Measurements from ENCODE around the gene RAD21L1.

Gene RAD21L1

DNA sequence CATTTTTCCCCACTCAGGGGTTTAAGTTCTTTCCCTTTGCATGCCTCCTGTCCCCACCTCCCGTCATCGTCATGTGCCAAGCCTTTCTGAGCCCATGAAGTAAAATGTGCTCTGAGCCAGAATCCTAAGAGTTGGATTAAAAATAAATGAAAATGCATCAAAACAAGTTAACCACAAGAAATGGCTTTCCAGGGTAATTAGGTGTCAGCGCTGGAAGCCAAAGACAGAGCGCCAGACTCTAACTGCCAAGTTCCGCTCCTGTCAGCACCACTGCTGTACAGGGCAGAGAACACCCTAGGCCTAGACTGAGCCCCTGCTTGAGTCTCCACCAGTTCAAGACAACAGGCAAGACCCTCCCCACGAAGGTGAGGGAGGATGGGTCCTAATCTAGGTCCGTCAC is 28.0 kb upstream of the RAD21L1 start:
- ATAC-seq: no peak
- TF ChIP-seq CSRNP3 (CRISPR knock-in tag; IDR thresholded peaks at IDR 0.05): no peak
- TF ChIP-seq TOX (CRISPR knock-in tag; IDR thresholded peaks at IDR 0.05; ENCODE audit: borderline replicate concordance): no peak
- no peak for TF ChIP-seq SNAI2 (CRISPR knock-in tag; IDR thresholded peaks at IDR 0.05)

DNA sequence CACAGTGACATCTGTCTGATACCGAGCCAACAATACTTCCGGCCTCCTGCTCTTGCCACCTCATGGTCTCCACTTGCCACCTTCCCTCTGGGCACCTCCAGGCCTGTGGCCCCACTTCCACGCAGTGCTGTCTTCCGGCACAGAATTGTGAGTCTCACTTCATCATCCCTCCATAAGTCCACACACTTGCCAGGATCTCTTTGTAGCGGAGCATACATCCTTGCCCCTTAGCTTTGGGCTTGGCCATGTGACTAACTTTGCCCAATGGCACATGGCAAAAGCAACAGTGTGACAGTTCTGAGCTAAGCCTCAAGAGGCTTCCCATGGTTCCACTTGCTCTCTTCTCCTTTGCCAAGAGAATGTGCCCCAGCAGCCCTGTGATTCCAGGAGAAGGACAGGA is 27.1 kb upstream of the RAD21L1 start:
- no peak for ATAC-seq
- TF ChIP-seq CSRNP3 (CRISPR knock-in tag; IDR thresholded peaks at IDR 0.05): no peak
- TF ChIP-seq GLIS3 (CRISPR knock-in tag; IDR thresholded peaks at IDR 0.05): no peak
- no peak for TF ChIP-seq CREB5 (CRISPR knock-in tag; IDR thresholded peaks at IDR 0.05; ENCODE audit: low read depth)
- no peak for TF ChIP-seq PATZ1 (CRISPR knock-in tag; IDR thresholded peaks at IDR 0.05; ENCODE audit: borderline replicate concordance)
- TF ChIP-seq ZNF70 (CRISPR knock-in tag; IDR thresholded peaks at IDR 0.05): no peak

- TF ChIP-seq ESRRG (CRISPR knock-in tag; IDR thresholded peaks at IDR 0.05) (no peak), PPARA (CRISPR knock-in tag; IDR thresholded peaks at IDR 0.05; ENCODE audit: borderline replicate concordance) (no peak), ZNF70 (CRISPR knock-in tag; IDR thresholded peaks at IDR 0.05) (no peak), ZNF8 (CRISPR knock-in tag; IDR thresholded peaks at IDR 0.05) (no peak), CSDC2 (CRISPR knock-in tag; IDR thresholded peaks at IDR 0.05) (no peak), ZNF565 (CRISPR knock-in tag; conservative IDR thresholded peaks at IDR 0.05; ENCODE audit: low read depth) (no peak), CREB5 (CRISPR knock-in tag; IDR thresholded peaks at IDR 0.05; ENCODE audit: low read depth) (no peak), GLIS3 (CRISPR knock-in tag; IDR thresholded peaks at IDR 0.05) (no peak), OSR1 (CRISPR knock-in tag; IDR thresholded peaks at IDR 0.05) (no peak), BACH2 (CRISPR knock-in tag; IDR thresholded peaks at IDR 0.05; ENCODE audit: borderline replicate concordance) (no peak), SNAI2 (CRISPR knock-in tag; IDR thresholded peaks at IDR 0.05) (no peak), ISL1 (CRISPR knock-in tag; IDR thresholded peaks at IDR 0.05) (no peak), ZFP3 (CRISPR knock-in tag; IDR thresholded peaks at IDR 0.05) (no peak), ZFP30 (CRISPR knock-in tag; IDR thresholded peaks at IDR 0.05) (no peak), PATZ1 (CRISPR knock-in tag; IDR thresholded peaks at IDR 0.05; ENCODE audit: borderline replicate concordance) (no peak), ARNTL (CRISPR knock-in tag; IDR thresholded peaks at IDR 0.05; ENCODE audit: borderline replicate concordance, low read depth) (no peak), TCF4 (CRISPR knock-in tag; IDR thresholded peaks at IDR 0.05; ENCODE audit: borderline replicate concordance) (no peak)
- TF ChIP-seq, protein P1, sequence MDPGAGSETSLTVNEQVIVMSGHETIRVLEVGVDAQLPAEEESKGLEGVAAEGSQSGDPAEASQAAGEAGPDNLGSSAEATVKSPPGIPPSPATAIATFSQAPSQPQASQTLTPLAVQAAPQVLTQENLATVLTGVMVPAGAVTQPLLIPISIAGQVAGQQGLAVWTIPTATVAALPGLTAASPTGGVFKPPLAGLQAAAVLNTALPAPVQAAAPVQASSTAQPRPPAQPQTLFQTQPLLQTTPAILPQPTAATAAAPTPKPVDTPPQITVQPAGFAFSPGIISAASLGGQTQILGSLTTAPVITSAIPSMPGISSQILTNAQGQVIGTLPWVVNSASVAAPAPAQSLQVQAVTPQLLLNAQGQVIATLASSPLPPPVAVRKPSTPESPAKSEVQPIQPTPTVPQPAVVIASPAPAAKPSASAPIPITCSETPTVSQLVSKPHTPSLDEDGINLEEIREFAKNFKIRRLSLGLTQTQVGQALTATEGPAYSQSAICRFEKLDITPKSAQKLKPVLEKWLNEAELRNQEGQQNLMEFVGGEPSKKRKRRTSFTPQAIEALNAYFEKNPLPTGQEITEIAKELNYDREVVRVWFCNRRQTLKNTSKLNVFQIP (CRISPR knock-in tag; IDR thresholded peaks at IDR 0.05; ENCODE audit: borderline replicate concordance, low read depth): no peak
- TF ChIP-seq, protein P2, sequence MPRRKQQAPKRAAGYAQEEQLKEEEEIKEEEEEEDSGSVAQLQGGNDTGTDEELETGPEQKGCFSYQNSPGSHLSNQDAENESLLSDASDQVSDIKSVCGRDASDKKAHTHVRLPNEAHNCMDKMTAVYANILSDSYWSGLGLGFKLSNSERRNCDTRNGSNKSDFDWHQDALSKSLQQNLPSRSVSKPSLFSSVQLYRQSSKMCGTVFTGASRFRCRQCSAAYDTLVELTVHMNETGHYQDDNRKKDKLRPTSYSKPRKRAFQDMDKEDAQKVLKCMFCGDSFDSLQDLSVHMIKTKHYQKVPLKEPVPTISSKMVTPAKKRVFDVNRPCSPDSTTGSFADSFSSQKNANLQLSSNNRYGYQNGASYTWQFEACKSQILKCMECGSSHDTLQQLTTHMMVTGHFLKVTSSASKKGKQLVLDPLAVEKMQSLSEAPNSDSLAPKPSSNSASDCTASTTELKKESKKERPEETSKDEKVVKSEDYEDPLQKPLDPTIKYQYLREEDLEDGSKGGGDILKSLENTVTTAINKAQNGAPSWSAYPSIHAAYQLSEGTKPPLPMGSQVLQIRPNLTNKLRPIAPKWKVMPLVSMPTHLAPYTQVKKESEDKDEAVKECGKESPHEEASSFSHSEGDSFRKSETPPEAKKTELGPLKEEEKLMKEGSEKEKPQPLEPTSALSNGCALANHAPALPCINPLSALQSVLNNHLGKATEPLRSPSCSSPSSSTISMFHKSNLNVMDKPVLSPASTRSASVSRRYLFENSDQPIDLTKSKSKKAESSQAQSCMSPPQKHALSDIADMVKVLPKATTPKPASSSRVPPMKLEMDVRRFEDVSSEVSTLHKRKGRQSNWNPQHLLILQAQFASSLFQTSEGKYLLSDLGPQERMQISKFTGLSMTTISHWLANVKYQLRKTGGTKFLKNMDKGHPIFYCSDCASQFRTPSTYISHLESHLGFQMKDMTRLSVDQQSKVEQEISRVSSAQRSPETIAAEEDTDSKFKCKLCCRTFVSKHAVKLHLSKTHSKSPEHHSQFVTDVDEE (CRISPR knock-in tag; IDR thresholded peaks at IDR 0.05): no peak
- ATAC-seq: no peak
These were observed 26.5 kb upstream of the RAD21L1 start for GRCh38 chr20:1199212-1199873.

Data from SK-N-SH treated with all-trans-retinoic acid at 6 μM for 48 hours (cell line).